Measurements from ENCODE around the gene TSPAN12. TPM values are rescaled to one million over a fixed set of nuclear protein-coding genes. Genes with fewer than 3 reads are reported as not detected.

Gene TSPAN12
- total RNA-seq, 1 experiment from 2014 or later = 8.7 TPM

DNA sequence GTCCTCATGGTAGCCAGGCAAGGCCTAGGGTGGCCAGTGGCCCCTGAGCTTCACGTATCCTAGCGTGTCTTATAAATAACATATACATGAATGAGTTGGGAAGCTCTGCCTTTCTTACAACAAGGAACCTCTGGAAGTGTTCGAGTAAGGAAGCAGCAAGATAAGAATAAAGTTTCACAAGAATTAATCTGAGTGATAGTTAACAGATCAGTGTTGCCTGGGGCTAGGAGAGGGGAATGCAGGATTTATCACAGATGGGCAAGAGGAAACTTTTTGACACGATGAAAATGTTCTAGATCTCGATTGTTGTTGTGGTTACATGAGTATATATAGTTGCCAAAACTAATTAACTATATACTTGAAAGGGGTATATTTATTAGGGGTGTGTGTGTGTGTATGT lies 74.2 kb downstream of the TSPAN12 start:
- Histone ChIP-seq H2BK15ac (ENCODE audit: low read depth, low read length) (no peak overlapping the region), H4K91ac (ENCODE audit: insufficient read length, low read depth, low read length) (no peak overlapping the region), H2BK120ac (ENCODE audit: low read depth, low read length, poor library complexity, severe bottlenecking) (no peak overlapping the region), H3K4me2 (ENCODE audit: insufficient read depth, insufficient read length, low read length) (no peak overlapping the region), H3K79me2 (ENCODE audit: insufficient read depth, low read length) (no peaks in the 10 kb centered on the region), H3K4ac (ENCODE audit: low read depth, low read length) (no peak overlapping the region), H3K23me2 (ENCODE audit: insufficient read length, low read depth, low read length, poor library complexity, severe bottlenecking) (no peaks in the 10 kb centered on the region), H3K79me1 (ENCODE audit: insufficient read depth, low read depth, low read length, poor library complexity, severe bottlenecking) (no peaks in the 10 kb centered on the region), H4K8ac (replicated peaks; ENCODE audit: insufficient read length, low read depth, low read length) (no peak overlapping the region), H2BK20ac (ENCODE audit: low read depth, low read length, poor library complexity, severe bottlenecking) (no peak overlapping the region), H4K20me1 (ENCODE audit: control insufficient read depth, insufficient read depth, insufficient read length) (no peaks in the 10 kb centered on the region), H3K9ac (ENCODE audit: extremely low read depth, insufficient read length, low read length) (no peak overlapping the region), H4K5ac (ENCODE audit: insufficient read length, low read depth, low read length) (no peak overlapping the region), H2AFZ (ENCODE audit: low read length) (no peak overlapping the region), H2AK5ac (ENCODE audit: insufficient read length, low read length) (no peak overlapping the region), H3K56ac (ENCODE audit: insufficient read length, low read depth, low read length) (no peak overlapping the region), H3K18ac (ENCODE audit: insufficient read length, low read depth, low read length) (no peak overlapping the region), H3K9me3 (ENCODE audit: control insufficient read depth, low read depth, low read length) (no peaks in the 10 kb centered on the region), H2BK5ac (ENCODE audit: insufficient read length, low read length) (no peak overlapping the region), H3K27ac (ENCODE audit: insufficient read length, low read depth, low read length) (no peak overlapping the region), H3K23ac (ENCODE audit: insufficient read length, low read depth, low read length) (no peak overlapping the region), H3K27me3 (ENCODE audit: insufficient read depth, low read length) (no peaks in the 10 kb centered on the region), H3K4me1 (ENCODE audit: insufficient read depth, low read length) (peaks cover 3% of the 10 kb centered on the region; the same call in 1 of the 2 replicates), H3T11ph (ENCODE audit: low read length) (no peak overlapping the region), H2BK12ac (ENCODE audit: insufficient read length, low read depth, low read length) (no peak overlapping the region), H3K14ac (ENCODE audit: insufficient read depth, low read length) (no peak overlapping the region)
- WGBS (ENCODE audit: extremely low coverage, insufficient read length, low lambda C conversion rate) = no CpG with 5 or more reads among the region's 5 CpGs
- TF ChIP-seq, protein P1, sequence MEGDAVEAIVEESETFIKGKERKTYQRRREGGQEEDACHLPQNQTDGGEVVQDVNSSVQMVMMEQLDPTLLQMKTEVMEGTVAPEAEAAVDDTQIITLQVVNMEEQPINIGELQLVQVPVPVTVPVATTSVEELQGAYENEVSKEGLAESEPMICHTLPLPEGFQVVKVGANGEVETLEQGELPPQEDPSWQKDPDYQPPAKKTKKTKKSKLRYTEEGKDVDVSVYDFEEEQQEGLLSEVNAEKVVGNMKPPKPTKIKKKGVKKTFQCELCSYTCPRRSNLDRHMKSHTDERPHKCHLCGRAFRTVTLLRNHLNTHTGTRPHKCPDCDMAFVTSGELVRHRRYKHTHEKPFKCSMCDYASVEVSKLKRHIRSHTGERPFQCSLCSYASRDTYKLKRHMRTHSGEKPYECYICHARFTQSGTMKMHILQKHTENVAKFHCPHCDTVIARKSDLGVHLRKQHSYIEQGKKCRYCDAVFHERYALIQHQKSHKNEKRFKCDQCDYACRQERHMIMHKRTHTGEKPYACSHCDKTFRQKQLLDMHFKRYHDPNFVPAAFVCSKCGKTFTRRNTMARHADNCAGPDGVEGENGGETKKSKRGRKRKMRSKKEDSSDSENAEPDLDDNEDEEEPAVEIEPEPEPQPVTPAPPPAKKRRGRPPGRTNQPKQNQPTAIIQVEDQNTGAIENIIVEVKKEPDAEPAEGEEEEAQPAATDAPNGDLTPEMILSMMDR (conservative IDR thresholded peaks at IDR 0.05) = no peak
- no peak overlapping the region for H3K27ac Mint-ChIP-seq
- H3K4me3 Mint-ChIP-seq = no peak overlapping the region
- no peaks in the 10 kb centered on the region for H3K27me3 Mint-ChIP-seq (ENCODE audit: low read depth)
- peaks cover 12 to 18% of the 10 kb centered on the region in 2 experiments for H3K4me1 Mint-ChIP-seq
- no peaks in the 10 kb centered on the region for H3K9me3 Mint-ChIP-seq
- H3K36me3 Mint-ChIP-seq (ENCODE audit: insufficient read depth in 1 of 3, low read depth in 3 of 3) = peaks cover 0 to 2% (median 0%) of the 10 kb centered on the region in 3 experiments; a peak in 1 of 7 replicates
- no peak for DNase-seq
